HG03039 (cell line): ENCODE results near the gene PALD1.

Experiments
- ATAC-seq: cut with Tn5 transposase; IDR thresholded peaks from one replicate; pipeline ENCODE4 v1.9.1; 2021; ENCODE audit warnings: mild to moderate bottlenecking, moderate library complexity; ENCODE audit not compliant: unreplicated experiment

PALD1 gene

GRCh38 chr10:70457759-70458305 is 20.7 kb upstream of the PALD1 start:
- ATAC-seq: no peak

- no peak for ATAC-seq
These were observed 20.1 kb upstream of the PALD1 start for GRCh38 chr10:70458329-70459060.

DNA sequence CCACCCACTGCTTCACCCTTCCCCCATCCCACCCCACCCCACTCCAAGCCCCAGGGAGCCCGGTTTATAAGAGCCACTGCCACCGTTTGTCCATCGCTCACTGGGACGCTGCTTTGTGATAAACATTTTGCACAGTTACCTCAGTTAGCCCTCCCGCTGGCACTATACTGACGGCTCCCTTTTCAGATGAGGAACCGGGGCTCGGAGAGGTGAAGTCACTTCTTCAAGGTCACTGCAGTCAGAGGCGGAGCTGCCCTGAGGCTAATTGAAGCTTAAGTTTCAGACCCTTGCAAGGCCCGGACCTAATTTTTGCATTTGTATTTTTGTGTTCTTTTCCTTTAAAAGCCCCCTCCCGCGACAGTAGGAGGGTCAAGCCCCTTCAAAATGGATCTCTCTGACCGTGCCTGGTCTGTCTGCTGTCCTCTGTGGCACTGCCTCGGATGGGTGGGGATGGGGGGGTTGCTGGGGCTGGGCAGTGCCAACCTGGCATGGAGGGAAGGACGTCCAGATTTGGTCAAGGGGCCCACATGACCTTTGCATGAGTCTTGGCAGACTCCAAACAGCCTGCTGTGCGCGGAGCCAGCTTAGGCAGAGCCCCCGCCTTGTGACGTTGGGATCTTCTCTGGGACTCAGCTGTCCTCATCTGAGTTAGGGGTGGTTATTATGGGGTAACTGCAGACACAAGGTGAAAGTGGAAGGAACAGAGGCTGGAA is 19.4 kb upstream of the PALD1 start:
- ATAC-seq: no peak

GRCh38 chr10:70459774-70460490 is 18.6 kb upstream of the PALD1 start:
- ATAC-seq: no peak

DNA sequence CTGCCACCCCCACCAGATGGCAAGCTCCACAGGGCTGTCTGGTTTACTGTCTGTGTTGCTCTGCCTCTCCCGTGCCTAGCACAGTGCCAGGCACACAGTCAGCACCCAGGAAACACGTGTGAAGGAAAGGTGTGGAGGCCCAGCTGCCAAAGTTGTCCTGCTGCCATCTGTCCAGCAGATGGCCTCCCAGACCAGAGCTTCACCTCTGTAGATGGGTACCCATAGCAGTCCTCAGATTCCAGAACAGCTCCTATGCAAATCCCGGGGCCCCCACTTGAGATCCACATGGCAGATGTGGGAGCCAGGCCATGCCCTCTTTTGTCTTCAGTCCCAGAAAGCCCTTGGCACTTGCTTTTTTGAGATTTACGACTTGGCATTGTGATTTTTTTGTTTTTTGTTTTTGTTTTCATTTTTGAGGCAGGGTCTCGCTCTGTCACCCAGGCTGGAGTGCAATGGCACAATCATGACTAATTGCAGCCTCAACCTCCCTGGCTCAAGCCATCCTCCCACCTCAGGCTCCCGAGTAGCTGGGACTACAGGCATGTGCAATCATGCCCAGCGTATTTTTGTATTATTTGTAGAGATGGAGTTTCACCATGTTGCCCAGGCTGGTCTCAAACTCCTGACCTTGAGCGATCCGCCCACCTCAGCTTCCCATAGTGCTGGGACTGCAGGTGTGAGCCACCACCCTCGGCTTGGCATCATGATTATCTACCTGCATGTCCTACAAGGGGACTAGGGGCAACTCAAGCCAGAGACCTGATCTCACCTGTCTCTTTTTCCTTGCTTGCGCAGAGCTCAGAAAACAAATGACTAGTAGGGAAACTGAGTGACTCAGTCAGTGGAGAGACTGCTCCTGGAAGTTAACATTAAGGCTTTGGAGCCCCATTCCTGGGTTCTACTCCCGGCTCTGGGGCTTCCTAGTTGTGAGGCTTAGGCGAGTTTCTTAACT is 16.9 kb upstream of the PALD1 start:
- no peak for ATAC-seq

GRCh38 chr10:70462349-70462984 is 16.1 kb upstream of the PALD1 start:
- no peak for ATAC-seq

- no peak for ATAC-seq
These were observed 13.3 kb upstream of the PALD1 start for GRCh38 chr10:70465278-70465677.

DNA sequence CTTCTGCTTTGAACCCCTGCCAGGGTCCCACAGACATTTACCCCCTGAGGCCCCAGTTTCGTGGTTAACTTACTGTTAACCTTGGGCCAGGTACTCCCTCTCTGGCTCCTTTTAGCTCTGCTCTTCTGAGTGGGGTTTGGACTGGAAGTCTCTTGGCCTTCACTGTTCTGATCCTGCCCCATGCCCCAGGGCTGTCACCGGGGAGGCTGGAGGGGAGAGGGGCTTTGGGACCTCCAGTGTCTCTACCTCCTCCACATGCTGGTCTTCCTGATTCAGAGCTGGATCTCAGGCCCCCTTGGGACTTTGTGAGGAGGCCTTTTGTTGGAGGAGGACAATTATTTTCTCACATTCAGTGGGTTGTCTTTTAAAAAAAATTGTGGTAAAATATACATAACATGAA is 12.7 kb upstream of the PALD1 start:
- no peak for ATAC-seq

DNA sequence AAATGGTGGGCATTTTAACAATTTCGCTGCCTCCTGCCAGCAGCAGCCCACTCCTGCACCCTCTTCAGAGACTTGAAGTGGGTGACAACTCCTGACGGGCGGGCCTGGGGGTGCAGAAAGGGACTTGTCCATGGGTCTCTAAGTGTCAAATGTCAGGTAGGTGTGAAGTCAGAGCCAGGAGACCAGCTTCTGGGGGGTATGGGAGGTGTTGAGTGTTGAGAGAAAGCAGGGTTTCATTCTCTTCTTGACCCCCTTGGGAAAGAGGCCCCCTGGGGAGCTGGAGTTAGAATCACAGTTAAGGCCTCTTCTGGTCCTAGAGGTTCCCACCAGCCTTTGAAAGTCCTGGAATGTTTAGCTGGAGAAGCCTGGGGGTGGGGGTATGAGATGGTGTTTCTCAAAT is 11.6 kb upstream of the PALD1 start:
- ATAC-seq: no peak

- no peak for ATAC-seq
These were observed 5.6 kb upstream of the PALD1 start for GRCh38 chr10:70472799-70473454.

- ATAC-seq: no peak
These were observed 3.8 kb upstream of the PALD1 start for GRCh38 chr10:70474780-70475179.

DNA sequence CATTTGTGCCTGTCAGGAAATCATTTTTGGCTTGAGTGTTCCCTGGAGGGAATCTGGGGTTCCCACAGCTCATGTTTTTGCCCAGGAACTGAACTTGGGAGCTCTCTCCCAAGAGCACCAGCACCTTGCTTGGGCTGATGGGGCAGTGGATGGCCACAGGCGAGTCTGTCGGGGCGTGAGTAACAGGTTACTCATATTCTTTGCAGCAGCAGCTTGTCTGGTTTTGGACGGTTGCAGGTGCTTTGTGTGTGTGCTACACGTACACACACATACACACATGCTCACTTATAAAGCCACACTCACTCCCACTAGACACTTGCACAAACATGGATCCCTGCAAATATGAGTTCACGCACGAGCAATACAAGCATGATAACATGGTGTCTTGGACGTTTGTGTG is 2.9 kb upstream of the PALD1 start:
- ATAC-seq: no peak

GRCh38 chr10:70476249-70477035 is 2.1 kb upstream of the PALD1 start:
- no peak for ATAC-seq

DNA sequence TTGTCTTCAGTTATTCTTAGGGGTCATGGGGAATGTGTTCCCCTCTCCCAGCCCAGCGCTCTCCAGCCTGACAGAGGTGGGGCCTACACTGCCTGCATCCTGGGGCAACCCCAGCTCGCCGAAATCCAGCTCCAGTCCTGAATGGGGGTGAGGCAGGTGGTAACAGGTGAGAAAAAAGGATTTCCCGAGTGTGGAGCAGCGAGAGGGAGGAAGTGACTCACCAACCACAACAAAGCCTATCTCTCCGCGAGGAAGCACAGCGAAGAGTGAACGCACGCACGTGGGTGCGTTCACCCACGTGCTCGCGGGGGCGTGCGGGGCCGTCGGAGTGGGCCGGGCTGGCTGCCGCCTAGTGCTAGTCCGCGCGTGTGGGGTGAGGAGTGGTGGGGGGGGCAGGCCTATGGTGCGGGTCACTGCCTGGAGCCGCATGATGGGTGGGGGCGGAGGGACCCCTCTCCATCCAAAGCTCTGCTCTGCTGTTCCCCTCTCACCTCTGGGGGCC is 855 bp upstream of the PALD1 start:
- no peak for ATAC-seq

GRCh38 chr10:70479165-70479581 is 606 bp downstream of the PALD1 start:
- no peak for ATAC-seq

DNA sequence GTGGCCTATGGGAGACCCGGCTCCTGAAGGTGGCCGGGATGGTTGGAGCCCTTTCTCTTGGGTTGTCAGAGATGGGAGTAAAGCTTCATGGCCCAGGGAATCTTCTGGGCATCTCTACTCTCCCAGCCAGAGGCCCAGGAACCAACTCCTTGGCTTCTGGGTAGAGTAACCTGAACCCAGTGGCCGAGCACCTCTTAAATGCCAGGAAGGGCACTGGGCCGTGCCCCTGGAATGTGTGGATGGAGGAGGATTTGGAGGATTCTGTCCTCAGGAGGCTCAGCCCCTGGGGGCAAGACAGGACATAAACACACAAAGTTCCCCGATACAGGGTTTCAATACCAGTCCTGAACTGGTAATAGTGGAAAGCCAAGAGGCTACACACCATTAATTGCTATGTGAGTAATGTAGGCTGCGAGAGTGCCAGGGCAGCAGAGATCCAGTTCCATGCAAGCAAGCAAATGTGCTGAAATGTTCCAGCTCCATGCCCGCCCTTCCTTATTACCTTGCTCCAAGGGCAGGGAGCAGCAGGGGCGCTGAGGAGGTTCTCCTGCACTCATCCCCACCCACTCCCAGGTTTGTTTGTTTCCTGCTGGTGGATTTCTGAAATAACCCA is 1.2 kb downstream of the PALD1 start:
- ATAC-seq: no peak

GRCh38 chr10:70480239-70480861 is 1.8 kb downstream of the PALD1 start:
- no peak for ATAC-seq

DNA sequence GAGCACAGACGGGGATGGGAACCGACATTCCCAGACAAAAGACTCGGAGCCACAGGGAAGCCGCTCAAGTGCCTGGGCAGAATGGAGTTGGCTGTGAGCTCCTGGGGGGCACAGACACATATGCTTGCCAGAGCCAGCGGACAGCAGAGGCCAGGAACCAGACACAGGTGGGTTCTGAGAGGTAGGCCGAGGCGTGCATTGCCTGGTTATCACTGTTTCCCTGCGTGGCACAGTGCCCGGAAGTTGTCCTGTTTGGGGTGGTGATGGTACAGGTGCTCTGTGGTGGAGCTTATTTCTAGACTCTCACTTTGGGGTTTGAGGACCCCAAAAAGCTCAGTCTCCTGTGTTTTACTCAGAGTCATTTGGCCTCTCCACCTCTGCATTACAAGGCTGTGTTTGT is 2.5 kb downstream of the PALD1 start:
- no peak for ATAC-seq
